Nephron (organoid): ENCODE measurements around the gene RAB27A.
"Not testable (repeated sequence)": the region's sequence is repeated elsewhere in the genome, so short reads cannot be mapped to it uniquely, and the experiment has no call there.

Experiments
- H3K27ac Mint-ChIP-seq, 3 experiments: 2 replicates each; pipeline ENCODE4 v1.8.0; 2020; ENCODE audit warnings: mixed read lengths in 3 of 3, mild to moderate bottlenecking in 2 of 3, moderate library complexity in 1 of 3
- H3K27me3 Mint-ChIP-seq: 2 replicates; pipeline ENCODE4 v1.8.0; 2021; ENCODE audit warnings: low read depth, mild to moderate bottlenecking, moderate library complexity, mixed read lengths
- H3K36me3 Mint-ChIP-seq: 2 replicates; pipeline ENCODE4 v1.8.0; 2020; ENCODE audit warnings: low read depth, mixed read lengths
- H3K4me1 Mint-ChIP-seq: 2 replicates; pipeline ENCODE4 v1.8.0; 2020; ENCODE audit warnings: mixed read lengths
- H3K4me3 Mint-ChIP-seq, 3 experiments: 2 replicates each; pipeline ENCODE4 v1.8.0; 2020; ENCODE audit warnings: mild to moderate bottlenecking in 3 of 3, mixed read lengths in 3 of 3, moderate library complexity in 2 of 3
- H3K9me3 Mint-ChIP-seq: 2 replicates; pipeline ENCODE4 v1.8.0; 2020; ENCODE audit warnings: mixed read lengths
- CTCF ChIP-seq, 3 experiments: fragments of 200-600 bp; sonication (generic); IDR thresholded peaks; one replicate each; pipeline ENCODE4 v1.5.0; 2021; ENCODE audit warnings: antibody characterized with exemption in 3 of 3; ENCODE audit not compliant: unreplicated experiment in 3 of 3

RAB27A gene

GRCh38 chr15:55256281-55257011, 33.2 kb downstream of the RAB27A start:
- no peaks in the 10 kb centered on the region for H3K9me3 Mint-ChIP-seq
- peaks cover 24% of the 10 kb centered on the region for H3K4me1 Mint-ChIP-seq
- H3K36me3 Mint-ChIP-seq: peaks cover 4% of the 10 kb centered on the region
- H3K27ac Mint-ChIP-seq: no peak overlapping the region
- TF ChIP-seq CTCF (IDR thresholded peaks at IDR 0.05; ENCODE audit: unreplicated experiment in 3 of 3): no peak
- H3K27me3 Mint-ChIP-seq: no peaks in the 10 kb centered on the region
- H3K4me3 Mint-ChIP-seq: no peak overlapping the region

- Mint-ChIP-seq H3K4me1 (peaks cover 24% of the 10 kb centered on the region), H3K27me3 (no peaks in the 10 kb centered on the region), H3K36me3 (peaks cover 4% of the 10 kb centered on the region), H3K9me3 (no peaks in the 10 kb centered on the region), H3K27ac (no peak overlapping the region), H3K4me3 (no peak overlapping the region)
- TF ChIP-seq CTCF (IDR thresholded peaks at IDR 0.05; ENCODE audit: unreplicated experiment in 3 of 3): no peak
Measured at GRCh38 chr15:55255714-55256113, 33.9 kb downstream of the RAB27A start.

GRCh38 chr15:55254916-55255679, 34.5 kb downstream of the RAB27A start:
- H3K36me3 Mint-ChIP-seq: peaks cover 4% of the 10 kb centered on the region

GRCh38 chr15:55253580-55253979, 36.0 kb downstream of the RAB27A start:
- TF ChIP-seq CTCF (IDR thresholded peaks at IDR 0.05; ENCODE audit: unreplicated experiment in 3 of 3): no peak
- peak overlapping the region in 1 of 3 experiments; percentile 5 for H3K27ac Mint-ChIP-seq
- no peaks in the 10 kb centered on the region for H3K27me3 Mint-ChIP-seq
- peaks cover 4% of the 10 kb centered on the region for H3K36me3 Mint-ChIP-seq
- H3K9me3 Mint-ChIP-seq: no peaks in the 10 kb centered on the region
- H3K4me3 Mint-ChIP-seq: no peak overlapping the region
- peaks cover 24% of the 10 kb centered on the region for H3K4me1 Mint-ChIP-seq

More at GRCh38 chr15:55254916-55255679, 34.5 kb downstream of the RAB27A start:
- no peaks in the 10 kb centered on the region for H3K27me3 Mint-ChIP-seq
- TF ChIP-seq CTCF (IDR thresholded peaks at IDR 0.05; ENCODE audit: unreplicated experiment in 3 of 3): no peak
- H3K9me3 Mint-ChIP-seq: no peaks in the 10 kb centered on the region
- peak overlapping the region in 1 of 3 experiments; percentile 6 for H3K4me3 Mint-ChIP-seq
- H3K27ac Mint-ChIP-seq: peak overlapping the region in 2 of 3 experiments; percentile 1 to 31
- peaks cover 24% of the 10 kb centered on the region for H3K4me1 Mint-ChIP-seq

GRCh38 chr15:55252201-55252600, 37.4 kb downstream of the RAB27A start:
- not testable (repeated sequence) for H3K27me3 Mint-ChIP-seq, H3K9me3 Mint-ChIP-seq, H3K36me3 Mint-ChIP-seq, H3K27ac Mint-ChIP-seq, H3K4me3 Mint-ChIP-seq
- H3K4me1 Mint-ChIP-seq: peaks cover 24% of the 10 kb centered on the region

- Mint-ChIP-seq H3K27me3 (no peaks in the 10 kb centered on the region), H3K27ac (no peak overlapping the region), H3K4me1 (peaks cover 24% of the 10 kb centered on the region), H3K4me3 (no peak overlapping the region), H3K36me3 (no peaks in the 10 kb centered on the region), H3K9me3 (no peaks in the 10 kb centered on the region)
- TF ChIP-seq CTCF (IDR thresholded peaks at IDR 0.05; ENCODE audit: unreplicated experiment in 3 of 3): no peak
Measured at GRCh38 chr15:55250941-55251340, 38.7 kb downstream of the RAB27A start.
